ENCODE results near the gene MROH2B.

MROH2B gene

GRCh38 chr5:41071975-41072374 lies 833 bp upstream of the MROH2B start:
- TF ChIP-seq REST (IDR thresholded peaks at IDR 0.05; ENCODE audit: insufficient replicate concordance, low read depth) = no peak
- TF ChIP-seq POLR2AphosphoS5 (IDR thresholded peaks at IDR 0.05; ENCODE audit: low read depth) = no peak
- TF ChIP-seq SPI1 (IDR thresholded peaks at IDR 0.05; ENCODE audit: borderline replicate concordance, low read depth) = no peak
- TF ChIP-seq GABPA (IDR thresholded peaks at IDR 0.05; ENCODE audit: low read depth) = no peak
- TF ChIP-seq CTCF (IDR thresholded peaks at IDR 0.05; ENCODE audit: insufficient read depth, low read length) = no peak
- H3K27me3 ChIP-seq (ENCODE audit: insufficient read depth, poor library complexity, severe bottlenecking) = no peaks in the 10 kb centered on the region
- no peak for DNase-seq (ENCODE audit: low read depth in 1 of 2, low spot score in 1 of 2)
- no peak overlapping the region for H3K27ac ChIP-seq (replicated peaks)
- no peak overlapping the region for H3K4me3 ChIP-seq (replicated peaks; ENCODE audit: insufficient read depth, low read length)

DNA sequence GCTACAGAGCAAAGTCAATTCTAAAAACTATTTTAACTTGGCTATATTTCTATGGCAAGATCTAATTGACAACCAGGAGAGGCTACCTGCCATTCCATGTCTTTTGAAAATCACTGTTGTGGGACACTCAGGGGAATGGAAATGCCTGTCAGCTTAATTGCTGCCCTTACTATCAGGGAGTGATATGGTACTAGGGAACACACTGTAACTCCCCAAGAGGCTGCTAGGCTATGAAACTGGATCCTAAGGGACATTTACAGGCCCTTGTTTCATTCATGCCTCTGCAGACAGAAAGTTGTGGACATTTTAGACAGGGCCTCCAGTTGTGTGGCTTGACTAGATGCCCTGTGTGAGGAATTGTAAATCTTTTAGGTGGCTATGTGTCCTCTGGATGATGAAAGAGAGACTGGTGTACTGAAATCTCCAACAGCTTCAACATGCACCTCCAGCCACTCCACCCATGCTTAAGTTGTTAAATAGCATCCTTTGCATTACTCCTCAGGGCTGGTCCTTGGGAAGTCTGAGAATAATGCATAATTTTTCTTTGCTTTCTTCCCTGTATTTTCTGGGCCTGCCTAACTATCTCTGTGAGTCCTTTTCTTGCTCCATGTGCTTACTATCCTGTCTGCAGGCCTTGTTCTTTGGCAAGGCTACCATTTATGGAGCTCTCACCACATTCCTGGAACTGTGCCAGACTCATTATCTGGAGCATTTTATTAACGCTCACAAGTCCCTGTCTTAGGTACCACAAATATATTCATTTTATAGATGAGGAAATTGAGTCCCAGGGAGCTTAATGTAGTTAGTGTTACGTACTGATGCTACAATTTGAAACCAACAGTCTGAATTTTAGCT lies 3.2 kb downstream of the MROH2B start:
- no peak for DNase-seq (ENCODE audit: low read depth in 1 of 2, low spot score in 1 of 2)
- TF ChIP-seq POLR2AphosphoS5 (IDR thresholded peaks at IDR 0.05; ENCODE audit: low read depth) (no peak), SPI1 (IDR thresholded peaks at IDR 0.05; ENCODE audit: borderline replicate concordance, low read depth) (no peak), GABPA (IDR thresholded peaks at IDR 0.05; ENCODE audit: low read depth) (no peak), REST (IDR thresholded peaks at IDR 0.05; ENCODE audit: insufficient replicate concordance, low read depth) (no peak), CTCF (IDR thresholded peaks at IDR 0.05; ENCODE audit: insufficient read depth, low read length) (no peak)
- Histone ChIP-seq H3K27ac (replicated peaks) (no peak overlapping the region), H3K4me3 (replicated peaks; ENCODE audit: insufficient read depth, low read length) (no peak overlapping the region), H3K27me3 (ENCODE audit: insufficient read depth, poor library complexity, severe bottlenecking) (no peaks in the 10 kb centered on the region)

- H3K4me3 ChIP-seq (replicated peaks; ENCODE audit: insufficient read depth, low read length) = no peak overlapping the region
- no peak overlapping the region for H3K27ac ChIP-seq (replicated peaks)
- no peak for DNase-seq (ENCODE audit: low read depth in 1 of 2, low spot score in 1 of 2)
- H3K27me3 ChIP-seq (ENCODE audit: insufficient read depth, poor library complexity, severe bottlenecking) = no peaks in the 10 kb centered on the region
- TF ChIP-seq CTCF (IDR thresholded peaks at IDR 0.05; ENCODE audit: insufficient read depth, low read length) (no peak), REST (IDR thresholded peaks at IDR 0.05; ENCODE audit: insufficient replicate concordance, low read depth) (no peak), POLR2AphosphoS5 (IDR thresholded peaks at IDR 0.05; ENCODE audit: low read depth) (no peak), GABPA (IDR thresholded peaks at IDR 0.05; ENCODE audit: low read depth) (no peak), SPI1 (IDR thresholded peaks at IDR 0.05; ENCODE audit: borderline replicate concordance, low read depth) (no peak)
These were observed 5.3 kb downstream of the MROH2B start for GRCh38 chr5:41065691-41066335.
